Measurements from ENCODE around the gene CNTN6. TPM values are rescaled to one million over a fixed set of nuclear protein-coding genes. Genes with fewer than 3 reads are reported as not detected.

The CNTN6 gene
- polyA plus RNA-seq, 5 donors: 6.6 to 9.5 (median 7.4) TPM

DNA sequence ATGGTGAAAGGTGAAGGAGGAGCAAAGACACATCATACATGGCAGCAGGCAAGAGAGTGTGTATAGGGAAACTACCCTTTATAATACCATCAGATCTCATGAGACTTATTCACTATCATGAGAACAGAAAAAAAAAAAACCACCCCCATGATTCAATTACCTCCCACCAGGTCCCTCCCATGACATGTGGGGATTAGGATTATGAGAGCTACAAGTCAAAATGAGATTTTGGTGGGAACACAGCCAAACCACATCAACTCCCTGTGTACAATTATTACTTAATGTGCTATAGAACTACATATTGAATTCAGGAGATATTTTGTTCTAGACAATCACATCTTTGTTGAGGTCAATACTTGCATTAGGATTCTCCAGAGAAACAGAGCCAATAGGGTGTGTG lies 313.4 kb downstream of the CNTN6 start:
- DNase-seq: no peak

DNA sequence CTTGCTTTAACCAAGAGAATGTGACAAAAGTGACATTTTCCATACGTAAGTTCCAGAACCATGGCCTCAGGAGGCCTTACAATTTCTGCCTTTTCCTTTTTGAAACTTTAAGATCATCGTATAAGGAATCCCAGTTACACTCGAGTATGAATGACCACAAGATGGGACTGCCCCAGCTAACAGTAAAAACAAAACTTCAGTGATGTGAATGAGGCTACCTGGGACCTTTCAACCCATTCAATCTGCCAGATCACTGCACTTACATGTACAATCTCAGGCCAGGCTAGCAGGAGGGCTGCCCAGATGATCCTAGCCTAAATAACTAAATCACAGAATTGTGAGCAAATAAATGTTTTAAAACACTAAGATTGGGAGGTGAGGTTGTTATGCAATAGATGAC lies 328.8 kb downstream of the CNTN6 start:
- DNase-seq: no peak

GRCh38 chr3:1423566-1424089 lies 330.8 kb downstream of the CNTN6 start:
- DNase-seq: no peak

DNA sequence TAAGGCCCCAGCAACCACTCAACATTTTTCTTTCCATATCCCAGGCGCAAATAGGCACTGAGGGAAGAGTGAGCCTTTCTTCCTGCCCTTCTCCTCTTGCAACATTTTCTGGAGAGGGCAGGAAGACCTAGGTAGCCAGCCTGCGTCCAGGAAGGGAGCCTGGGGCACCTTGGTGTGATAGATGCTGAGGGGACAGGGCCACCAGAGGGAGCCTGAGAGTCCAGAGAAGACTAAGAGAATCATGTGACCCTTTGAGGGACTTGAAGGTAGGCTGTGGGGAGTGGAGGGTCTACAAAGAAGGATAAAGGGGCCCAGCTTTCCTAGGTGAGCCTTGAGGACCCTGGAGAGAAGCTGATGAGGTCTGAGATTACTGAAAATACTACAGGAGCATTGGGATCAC lies 346.6 kb downstream of the CNTN6 start:
- DNase-seq: no peak

GRCh38 chr3:1442271-1442670 lies 349.4 kb downstream of the CNTN6 start:
- DNase-seq: no peak

GRCh38 chr3:1444195-1444594 lies 351.4 kb downstream of the CNTN6 start:
- DNase-seq: no peak

GRCh38 chr3:1446531-1446930 lies 353.7 kb downstream of the CNTN6 start:
- DNase-seq: no peak

- no peak for DNase-seq
Measured at GRCh38 chr3:1447452-1447851, 354.6 kb downstream of the CNTN6 start.

DNA sequence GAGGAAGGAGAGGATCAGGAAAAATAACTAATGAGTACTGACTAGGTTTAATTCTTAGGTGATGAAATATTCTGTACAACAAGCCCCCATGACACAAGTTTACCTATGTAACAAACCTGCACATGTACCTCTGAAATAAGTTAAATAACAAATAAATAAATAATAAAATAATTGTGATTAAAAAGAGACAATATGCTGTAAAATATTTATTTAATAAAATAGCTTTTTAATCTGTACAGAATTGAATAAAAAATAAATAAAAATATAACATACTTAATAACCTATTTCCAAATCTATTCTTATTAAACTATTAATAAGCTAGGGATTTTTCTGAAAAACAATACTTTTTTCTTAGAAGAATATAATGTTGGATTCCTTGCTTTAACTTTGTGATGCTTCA lies 355.6 kb downstream of the CNTN6 start:
- no peak for DNase-seq
